HTR-8/SVneo (cell line): Measurements from ENCODE around the gene IGF2BP1.
"Not testable (repeated sequence)": the region's sequence is repeated elsewhere in the genome, so short reads cannot be mapped to it uniquely, and the experiment has no call there.

Experiments
- DNase-seq: peaks from one replicate; pipeline ENCODE4 v3.0.0; 2011; ENCODE audit warnings: low spot score, mixed read lengths; ENCODE audit not compliant: insufficient read length
- FAIRE-seq: peaks from 2 replicates; lab custom pipeline; 2011; peaks lifted over from hg19 to GRCh38; lab: Jason Lieb, UNC

The IGF2BP1 gene

DNA sequence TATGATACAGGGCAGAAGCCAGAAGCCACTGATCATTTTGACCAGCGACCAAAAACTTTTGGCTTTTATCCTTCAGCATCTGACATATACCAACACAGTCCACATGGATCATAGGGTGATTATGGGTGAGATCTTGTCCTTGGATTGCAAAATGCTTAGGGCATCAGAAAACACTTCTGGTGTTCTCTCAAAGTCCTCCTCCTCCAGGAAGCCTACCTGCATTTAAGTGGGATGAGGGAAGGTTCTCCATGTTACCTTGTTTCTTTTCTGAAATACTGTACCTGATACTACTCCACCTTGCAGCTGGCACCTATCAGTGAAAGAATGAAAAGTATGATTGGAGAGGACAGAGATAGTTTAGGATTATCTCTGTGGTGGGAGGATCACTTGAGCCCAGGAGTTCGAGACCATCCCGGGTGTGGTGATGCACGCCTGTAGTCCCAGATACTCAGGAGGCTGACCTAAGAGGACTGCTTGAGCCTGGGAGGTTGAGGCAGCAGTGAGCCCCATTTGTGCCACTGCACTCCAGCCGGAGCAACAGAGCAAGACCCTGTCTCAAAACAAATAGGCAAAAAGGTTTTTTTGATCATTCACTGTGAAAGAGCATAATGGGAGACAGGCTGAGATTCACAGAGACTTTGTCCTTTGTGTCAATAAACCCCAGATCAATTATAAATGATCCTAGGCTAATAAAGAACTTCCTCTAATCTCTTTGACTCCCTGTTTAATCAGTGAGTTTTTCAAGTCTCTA, 88.6 kb downstream of the IGF2BP1 start:
- DNase-seq (no peak), FAIRE-seq (peak; percentile 42)

DNA sequence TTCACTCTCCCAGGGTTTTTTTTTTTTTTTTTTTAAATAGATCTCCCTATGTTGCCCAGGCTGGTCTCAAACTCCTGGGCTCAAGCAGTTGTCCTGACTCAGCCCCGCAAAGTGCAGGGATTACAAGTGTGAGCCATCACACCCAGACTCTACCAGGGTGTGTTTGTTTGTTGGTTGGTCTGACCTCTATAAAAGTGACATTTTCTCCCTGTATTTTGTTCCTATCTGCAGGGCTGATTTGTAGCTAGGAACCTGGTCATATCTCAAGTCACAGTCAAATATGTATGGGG, 89.1 kb downstream of the IGF2BP1 start:
- DNase-seq (no peak), FAIRE-seq (no peak)

DNA sequence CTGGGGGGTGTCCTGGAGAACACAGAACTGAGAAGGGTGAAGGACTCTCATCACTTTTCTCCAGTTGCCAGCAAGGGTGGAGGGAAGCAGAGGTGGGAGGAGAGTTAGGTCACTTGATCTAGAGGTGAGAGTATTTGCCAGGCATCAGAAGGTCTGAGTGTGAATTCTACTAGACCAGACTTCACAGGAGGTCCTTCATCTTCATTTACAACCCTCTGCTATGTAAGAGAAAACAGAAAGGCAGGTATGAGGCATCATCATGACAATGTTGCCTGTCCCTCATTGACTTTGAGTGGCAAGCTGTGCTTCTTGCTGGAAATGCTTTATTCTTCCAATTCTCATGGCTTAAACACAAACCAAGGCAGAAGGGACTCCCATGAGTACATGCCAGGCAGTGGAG, 89.5 kb downstream of the IGF2BP1 start:
- FAIRE-seq (no peak), DNase-seq (no peak)

DNA sequence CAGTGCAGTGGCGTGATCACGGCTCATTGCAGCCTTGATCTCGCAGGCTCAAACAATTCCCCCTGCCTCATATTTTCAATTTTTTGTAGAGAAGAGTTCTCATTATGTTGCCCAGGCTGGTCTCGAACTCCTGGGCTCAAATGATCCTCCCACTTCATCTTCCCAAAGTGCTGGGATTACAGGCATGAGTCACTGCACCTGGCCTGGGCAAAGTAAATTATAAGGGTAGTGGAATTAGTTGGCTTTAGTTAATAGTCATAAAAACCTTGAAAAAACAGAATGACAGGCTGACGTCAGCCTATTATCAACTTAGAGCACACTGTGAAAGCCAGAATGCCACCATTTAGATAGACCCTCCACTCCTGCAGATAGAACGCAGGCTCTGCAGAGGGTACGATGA, 91.9 kb downstream of the IGF2BP1 start:
- FAIRE-seq (no peak), DNase-seq (no peak)

DNA sequence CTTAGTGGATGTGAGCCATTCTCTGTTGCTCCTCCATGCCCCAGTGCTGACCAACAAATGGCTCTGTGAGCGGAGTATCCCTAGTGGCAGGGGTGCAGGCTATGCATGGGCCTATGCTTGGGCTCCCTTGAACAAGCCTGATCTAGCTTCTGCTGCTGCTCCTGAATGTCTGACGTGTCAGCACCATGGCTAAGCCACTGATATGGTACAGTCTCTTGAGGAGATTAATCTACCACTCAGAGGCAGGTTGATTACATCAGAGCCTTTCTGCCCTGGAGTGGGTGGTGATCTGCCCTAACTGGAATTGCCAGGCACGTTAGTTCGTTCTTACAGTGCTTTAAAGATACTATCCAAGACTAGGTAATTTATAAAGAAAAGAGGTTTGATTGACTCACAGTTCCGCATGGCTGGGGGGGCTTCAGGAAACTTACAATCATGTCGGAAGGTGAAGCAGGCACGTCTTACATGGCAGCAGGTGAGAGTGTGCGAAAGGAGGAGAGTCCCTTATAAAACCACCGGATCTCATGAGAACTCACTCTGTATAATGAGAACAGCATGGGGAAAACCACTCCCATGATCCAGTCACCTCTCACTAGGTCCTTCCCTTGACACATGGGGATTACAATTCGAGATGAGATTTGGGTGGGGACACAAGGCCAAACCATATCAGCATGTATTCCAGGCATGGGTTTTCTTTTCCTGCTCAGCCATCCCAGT, 93.9 kb downstream of the IGF2BP1 start:
- FAIRE-seq (no peak), DNase-seq (no peak)

DNA sequence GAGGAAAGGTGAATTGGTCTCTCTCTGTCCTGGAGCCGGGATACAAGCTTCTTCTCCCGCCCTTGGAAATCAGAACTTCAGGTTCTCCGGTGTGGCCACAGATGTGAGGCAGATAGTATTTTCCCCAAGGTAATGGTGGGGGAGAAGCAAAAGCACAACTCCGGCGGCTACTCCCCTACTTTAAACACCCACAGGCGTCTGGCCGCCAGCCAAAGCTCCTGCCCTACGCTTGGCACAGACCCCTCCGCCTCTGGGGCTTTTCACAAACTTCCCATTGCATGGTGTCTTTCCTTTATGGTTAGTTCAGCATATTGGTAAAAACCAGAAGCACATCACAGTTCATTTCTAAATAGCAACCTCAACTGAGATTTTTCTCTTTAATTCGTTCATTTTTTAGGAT, 95.9 kb downstream of the IGF2BP1 start:
- FAIRE-seq (no peak), DNase-seq (no peak)

DNA sequence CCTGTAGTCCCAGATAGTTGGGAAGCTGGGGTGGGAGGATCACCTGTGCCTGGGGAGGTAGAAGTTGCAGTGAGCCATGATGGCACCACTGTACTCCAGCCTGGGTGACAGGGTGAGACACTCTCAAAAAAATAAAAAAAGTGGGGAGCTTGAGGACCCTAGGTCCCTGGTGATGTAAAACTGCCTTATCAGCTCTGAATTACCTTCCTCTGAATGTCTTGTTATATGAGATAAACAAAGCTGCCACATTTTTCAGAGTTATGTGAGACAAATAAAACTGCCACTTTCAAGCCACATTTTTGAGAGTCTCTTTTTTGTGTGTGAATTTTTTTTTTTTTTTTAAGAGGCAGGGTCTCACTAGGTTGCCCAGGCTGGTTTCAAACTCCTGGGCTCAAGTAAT, 103.4 kb downstream of the IGF2BP1 start:
- DNase-seq (no peak), FAIRE-seq (no peak)

DNA sequence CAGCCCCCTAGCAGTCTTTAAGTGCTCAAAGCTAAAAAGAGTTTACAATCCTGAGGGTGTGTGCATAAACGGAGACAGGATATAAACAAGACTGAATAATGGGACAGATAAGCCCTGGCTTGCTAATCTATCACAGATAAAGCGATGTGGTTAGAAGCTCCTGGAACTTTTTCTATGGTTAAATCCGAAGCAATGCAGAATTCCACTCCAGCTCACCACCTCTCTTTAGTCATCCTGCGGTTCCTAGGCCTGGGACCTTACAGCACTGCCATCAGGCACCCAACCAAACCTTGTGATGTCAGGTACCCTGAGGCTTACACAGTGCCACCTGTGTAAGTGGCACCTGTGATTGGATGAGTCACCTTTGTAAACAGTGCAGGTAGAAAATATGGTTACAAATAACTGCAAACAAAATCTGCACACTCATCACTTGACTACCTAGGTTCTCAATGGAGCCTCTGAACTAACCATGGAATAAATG, 103.9 kb downstream of the IGF2BP1 start:
- FAIRE-seq (peak; percentile 33), DNase-seq (no peak)

DNA sequence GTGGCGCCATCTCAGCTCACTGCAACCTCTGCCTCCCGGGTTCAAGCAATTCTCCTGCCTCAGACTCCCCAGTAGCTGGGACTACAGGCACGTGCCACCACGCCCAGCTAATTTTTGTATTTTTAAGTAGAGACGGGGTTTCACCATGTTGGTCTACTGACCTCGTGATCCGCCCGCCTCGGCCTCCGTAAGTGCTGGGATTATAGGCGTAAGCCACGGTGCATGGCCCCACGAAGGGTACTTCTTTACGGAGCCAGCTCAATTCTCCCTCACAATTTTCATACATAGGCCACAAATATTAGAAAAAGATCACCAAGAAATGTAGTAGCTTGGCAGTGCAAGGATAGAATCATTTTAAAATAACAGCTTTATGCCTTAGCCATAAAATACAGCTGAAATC, 106.2 kb downstream of the IGF2BP1 start:
- not testable (repeated sequence) for FAIRE-seq, DNase-seq

DNA sequence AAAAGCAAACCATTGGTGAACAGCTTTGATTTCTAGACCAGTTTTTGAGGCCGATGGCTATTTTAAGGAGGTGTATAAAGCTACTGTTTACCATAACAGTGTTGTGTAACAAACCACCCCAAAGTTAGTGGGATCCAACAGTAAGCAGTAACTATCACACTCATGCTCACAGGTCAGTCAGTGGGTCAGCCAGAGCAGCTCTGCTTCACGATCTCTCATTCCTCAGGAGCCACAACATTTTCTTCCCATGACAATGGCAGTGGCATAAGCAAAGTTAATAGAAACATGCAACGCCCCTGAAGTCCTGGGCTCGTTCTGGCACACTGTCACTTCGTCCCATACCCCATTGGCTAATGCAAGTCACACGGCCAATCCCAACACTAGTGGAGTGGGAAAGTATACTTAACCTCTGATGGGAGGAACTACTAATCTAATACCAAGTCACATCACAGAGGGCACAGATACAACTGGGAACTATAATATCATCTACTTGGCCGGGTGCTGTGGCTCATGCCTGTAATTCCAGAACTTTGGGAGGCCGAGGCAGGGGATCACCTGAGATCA, 107.4 kb downstream of the IGF2BP1 start:
- FAIRE-seq = peak; percentile 44
- no peak for DNase-seq
